Erythroblast (primary cell): ENCODE results near the gene COPB2.

ENCODE experiments used
- GATA1 ChIP-seq: IDR thresholded peaks from 2 replicates; pipeline ENCODE4 v1.6.1; 2011; ENCODE audit warnings: low read depth, mild to moderate bottlenecking, control low read depth, low read length, moderate library complexity
- POLR2A ChIP-seq: IDR thresholded peaks from 2 replicates; pipeline ENCODE4 v1.6.1; 2011; ENCODE audit warnings: mild to moderate bottlenecking, low read length

- TF ChIP-seq POLR2A: no peak
- no peak for TF ChIP-seq GATA1
Measured at GRCh38 chr3:139346771-139347170, 42.7 kb downstream of the COPB2 start.
